IPS-NIHi7 (cell line): Measurements from ENCODE around the gene TRPM3.

Experiments
- DNase-seq: peaks from one replicate; pipeline ENCODE4 v3.0.0; 2012; ENCODE audit warnings: mixed read lengths; ENCODE audit errors: extremely low spot score

TRPM3 gene

GRCh38 chr9:70949239-70949638, 172.2 kb downstream of the TRPM3 start:
- no peak for DNase-seq

- DNase-seq = no peak
Observed at GRCh38 chr9:70948744-70949143, 172.7 kb downstream of the TRPM3 start.

GRCh38 chr9:70947511-70947910, 173.9 kb downstream of the TRPM3 start:
- no peak for DNase-seq

GRCh38 chr9:70947086-70947485, 174.3 kb downstream of the TRPM3 start:
- DNase-seq = no peak

GRCh38 chr9:70945301-70945700, 176.1 kb downstream of the TRPM3 start:
- DNase-seq = no peak

GRCh38 chr9:70941191-70941590, 180.2 kb downstream of the TRPM3 start:
- DNase-seq = no peak

GRCh38 chr9:70940605-70941004, 180.8 kb downstream of the TRPM3 start:
- DNase-seq = no peak

DNA sequence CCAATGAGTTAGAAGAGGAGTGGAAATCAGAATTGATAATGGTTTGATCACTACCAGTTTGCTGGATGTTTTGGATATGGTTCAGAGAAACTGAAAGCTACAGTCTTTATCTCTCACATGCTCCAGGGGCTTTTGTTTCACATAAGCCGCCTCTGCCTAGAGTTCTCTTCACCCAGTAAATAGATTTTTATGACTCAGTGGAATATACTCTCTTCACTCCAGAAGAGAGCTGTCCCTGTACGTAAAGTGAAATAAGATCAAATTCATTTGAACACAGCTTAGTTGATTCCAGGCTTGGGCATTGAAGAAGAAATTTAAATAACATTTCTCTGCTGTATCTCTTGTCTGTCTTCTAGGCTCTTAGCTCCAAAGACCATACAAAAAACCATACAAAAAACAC, 184.9 kb downstream of the TRPM3 start:
- DNase-seq = no peak

GRCh38 chr9:70935856-70936255, 185.6 kb downstream of the TRPM3 start:
- DNase-seq = no peak

DNA sequence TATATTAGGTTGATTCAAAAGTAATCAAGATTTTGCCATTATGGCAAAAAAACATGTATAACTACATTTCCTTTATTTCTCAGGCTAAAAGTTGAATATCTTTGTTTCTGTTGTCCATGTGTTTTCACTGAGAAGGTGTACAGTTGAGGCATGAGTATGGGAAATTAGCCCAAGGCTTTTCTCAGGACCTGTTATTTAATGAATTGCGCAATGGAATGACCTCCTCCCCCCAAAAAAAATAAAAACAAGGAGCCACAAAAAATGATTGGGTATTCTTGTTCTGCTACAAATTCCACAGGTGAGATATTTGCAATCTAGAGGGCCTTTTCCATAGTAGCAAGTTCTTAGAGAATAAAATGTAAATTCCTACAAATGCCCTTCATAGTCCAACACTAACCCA, 186.8 kb downstream of the TRPM3 start:
- DNase-seq = no peak

- no peak for DNase-seq
Observed at GRCh38 chr9:70933321-70933720, 188.1 kb downstream of the TRPM3 start.

GRCh38 chr9:70932097-70932496, 189.3 kb downstream of the TRPM3 start:
- DNase-seq = no peak

DNA sequence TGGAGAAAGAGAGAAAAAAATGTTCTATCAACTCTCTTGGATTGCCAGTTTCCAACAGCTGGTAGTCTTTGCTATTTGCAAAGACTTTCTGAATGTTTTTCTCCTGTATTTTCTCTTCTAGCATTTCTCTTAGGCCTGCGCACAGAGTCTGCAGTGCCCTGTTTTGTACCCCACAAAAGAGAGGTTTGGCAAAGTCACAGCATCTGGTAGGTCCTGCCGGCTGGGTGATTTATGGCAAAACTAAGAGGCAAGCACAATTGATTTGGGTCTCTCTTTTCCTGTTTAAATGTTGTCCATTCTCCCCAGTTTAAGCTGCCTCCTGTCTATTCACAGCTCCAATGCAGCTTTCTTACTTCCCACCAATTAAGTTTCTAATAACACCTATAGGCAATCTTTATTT, 193.9 kb downstream of the TRPM3 start:
- no peak for DNase-seq

GRCh38 chr9:70924895-70925547, 196.4 kb downstream of the TRPM3 start:
- DNase-seq = peak; percentile 55

DNA sequence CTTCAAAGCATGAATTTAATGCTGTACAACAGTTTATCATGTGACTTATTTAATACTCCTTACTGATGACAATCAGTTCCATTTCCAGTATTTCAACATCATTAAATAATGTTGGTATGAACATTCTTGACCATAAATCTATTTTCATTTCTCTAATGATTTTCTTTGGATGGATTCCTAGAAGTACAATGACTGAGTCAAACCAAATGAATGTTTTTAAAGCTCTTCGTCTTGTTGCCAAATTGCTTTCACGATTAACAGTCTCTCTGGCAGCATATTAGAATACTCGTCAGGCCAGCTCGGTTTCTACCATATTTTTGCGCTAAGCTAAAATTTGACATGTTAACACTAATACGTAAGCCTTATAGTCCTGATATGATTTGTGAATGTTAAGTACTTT, 197.0 kb downstream of the TRPM3 start:
- no peak for DNase-seq

- DNase-seq = no peak
Observed at GRCh38 chr9:70923961-70924360, 197.5 kb downstream of the TRPM3 start.

DNA sequence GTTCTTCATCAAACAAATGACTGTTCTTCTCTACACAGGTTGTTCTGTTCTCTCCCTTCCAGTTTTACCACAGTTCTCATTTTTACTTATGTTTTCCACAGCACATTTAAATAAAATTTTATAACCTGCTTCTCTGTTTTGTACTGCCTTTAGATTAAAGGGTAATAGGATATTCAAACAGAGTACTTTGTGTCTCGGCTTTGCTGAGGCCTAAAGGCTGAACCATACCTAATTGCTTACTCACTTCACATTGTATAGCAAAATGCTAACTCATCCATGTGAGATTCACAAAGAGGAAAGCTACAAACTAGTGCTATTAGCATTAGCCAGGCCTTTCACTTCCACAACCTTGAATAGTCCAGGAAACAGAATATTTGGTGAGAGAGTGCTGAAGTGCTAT, 200.3 kb downstream of the TRPM3 start:
- DNase-seq = no peak

DNA sequence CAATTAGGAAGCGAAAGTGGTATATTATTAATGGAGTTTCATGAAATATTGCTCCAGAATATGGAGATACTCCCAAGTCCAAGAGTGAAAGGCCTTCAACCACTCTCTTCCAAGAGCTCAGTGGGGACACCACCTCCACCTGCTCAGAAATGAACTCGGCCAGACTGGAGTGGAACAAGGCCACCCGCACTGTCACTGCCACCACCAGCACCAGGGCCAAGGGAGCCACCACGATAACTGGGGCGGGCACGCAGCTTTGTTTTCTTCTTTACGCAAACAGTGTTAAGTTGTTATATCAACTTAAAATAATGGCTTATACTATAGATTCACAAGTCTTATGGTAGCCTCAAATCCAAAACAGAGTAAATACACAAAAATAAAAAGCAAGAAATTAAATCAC, 204.1 kb downstream of the TRPM3 start:
- DNase-seq = no peak

- no peak for DNase-seq
Observed at GRCh38 chr9:70911791-70912190, 209.6 kb downstream of the TRPM3 start.

- no peak for DNase-seq
Observed at GRCh38 chr9:70910598-70910997, 210.8 kb downstream of the TRPM3 start.

DNA sequence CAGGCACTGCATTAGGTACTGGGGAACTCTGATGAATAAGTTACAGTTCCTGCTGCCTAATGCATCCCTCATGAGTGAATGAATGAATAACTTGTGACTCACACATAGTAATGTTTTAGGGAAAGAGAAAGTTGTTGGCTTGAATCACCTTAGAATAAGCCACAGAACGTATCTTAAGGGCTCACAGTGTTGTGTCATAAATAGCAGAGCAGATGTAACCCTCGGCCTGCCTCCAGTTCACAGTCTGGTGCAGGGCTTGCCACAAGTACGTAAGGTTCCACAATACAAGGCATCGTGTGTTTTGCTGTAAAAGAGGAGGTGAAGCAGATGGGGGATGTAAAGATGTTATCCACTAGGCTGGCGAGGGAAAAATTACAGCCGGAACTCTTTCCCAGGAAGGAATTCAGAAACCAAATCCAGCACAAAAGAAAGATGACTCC, 218.7 kb downstream of the TRPM3 start:
- no peak for DNase-seq

DNA sequence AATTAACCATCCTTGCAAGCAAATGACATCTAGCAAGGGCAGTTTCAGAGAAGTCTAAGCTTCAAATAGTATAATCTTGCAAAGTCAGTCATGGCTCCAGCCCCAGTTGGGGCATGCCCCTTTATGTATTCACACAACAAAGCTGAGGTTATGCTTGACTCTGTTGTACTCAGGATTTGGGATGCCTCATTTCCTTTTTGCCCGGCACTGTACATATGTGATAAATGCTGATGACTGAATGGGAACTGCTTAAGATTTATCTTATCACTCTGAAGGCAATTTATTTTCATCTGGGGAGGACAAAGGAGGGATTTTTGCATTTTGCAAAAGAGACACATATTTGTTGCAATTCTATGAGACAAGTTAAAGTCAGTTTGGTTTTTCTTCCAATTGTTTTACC, 219.2 kb downstream of the TRPM3 start:
- DNase-seq = no peak

- DNase-seq = no peak
Observed at GRCh38 chr9:70901746-70902145, 219.7 kb downstream of the TRPM3 start.

DNA sequence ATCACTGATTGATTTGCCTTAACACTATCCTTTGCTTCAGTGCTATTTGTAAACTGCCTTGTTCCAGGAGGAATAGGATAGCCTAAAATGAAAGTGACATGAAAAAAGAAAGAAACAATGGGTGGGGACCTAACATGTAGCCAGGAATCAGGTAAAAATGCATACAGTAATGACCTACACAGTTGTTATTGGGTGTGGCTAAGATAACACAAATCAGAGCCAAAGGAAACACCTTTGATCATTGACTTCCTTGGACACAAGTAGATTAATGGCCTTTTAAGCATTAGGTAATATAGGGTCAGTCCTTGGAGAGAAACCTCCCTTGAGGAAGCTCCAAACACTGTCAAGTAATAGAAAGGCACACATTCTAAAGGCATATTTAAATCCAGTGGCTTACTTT, 220.4 kb downstream of the TRPM3 start:
- no peak for DNase-seq
